ENCODE data around the gene RGS4. TPM values are rescaled to one million over a fixed set of nuclear protein-coding genes. Genes with fewer than 3 reads are reported as not detected.

The RGS4 gene
- total and polyA plus RNA-seq, 2 experiments from 2014 or later, result 6.8 to 16.8 TPM

GRCh38 chr1:163066168-163066567 lies 3.0 kb upstream of the RGS4 start:
- Histone ChIP-seq H3K9me3 (ENCODE audit: low read depth) (no peaks in the 10 kb centered on the region), H3K27ac (no peak overlapping the region), H3K9me2 (replicated peaks; ENCODE audit: insufficient read depth) (no peaks in the 10 kb centered on the region), H3K4me1 (ENCODE audit: insufficient read depth) (no peaks in the 10 kb centered on the region), H3K36me3 (replicated peaks; ENCODE audit: insufficient read depth, low read depth) (no peaks in the 10 kb centered on the region), H4K20me1 (ENCODE audit: insufficient read depth, poor library complexity, severe bottlenecking) (no peaks in the 10 kb centered on the region), H3K4me3 (no peak overlapping the region), H3K4me2 (no peak overlapping the region), H3K79me2 (no peaks in the 10 kb centered on the region), H3K27me3 (peaks cover 24% of the 10 kb centered on the region), H2AFZ (no peak overlapping the region)
- TF ChIP-seq EZH2 (IDR thresholded peaks at IDR 0.05; ENCODE audit: borderline replicate concordance) (no peak), EZH2phosphoT487 (IDR thresholded peaks at IDR 0.05; ENCODE audit: low read depth, severe bottlenecking, unreplicated experiment) (peak; percentile 95)
- DNase-seq (ENCODE audit: low spot score), result no peak
- WGBS (ENCODE audit: low lambda C conversion rate, missing lambda C conversion rate), result 58% methylated on average over 1 of the region's 1 CpG

GRCh38 chr1:163066686-163067085 lies 2.5 kb upstream of the RGS4 start:
- Histone ChIP-seq H3K27ac (no peak overlapping the region), H3K27me3 (peaks cover 27% of the 10 kb centered on the region), H3K36me3 (replicated peaks; ENCODE audit: insufficient read depth, low read depth) (no peaks in the 10 kb centered on the region), H3K9me3 (ENCODE audit: low read depth) (no peaks in the 10 kb centered on the region), H2AFZ (no peak overlapping the region), H3K79me2 (no peaks in the 10 kb centered on the region), H3K4me2 (no peak overlapping the region), H3K4me1 (ENCODE audit: insufficient read depth) (no peaks in the 10 kb centered on the region), H3K9me2 (replicated peaks; ENCODE audit: insufficient read depth) (no peaks in the 10 kb centered on the region), H4K20me1 (ENCODE audit: insufficient read depth, poor library complexity, severe bottlenecking) (no peaks in the 10 kb centered on the region), H3K4me3 (no peak overlapping the region)
- 82% methylated on average over 2 of the region's 2 CpGs for WGBS (ENCODE audit: low lambda C conversion rate, missing lambda C conversion rate)
- DNase-seq (ENCODE audit: low spot score), result no peak
- TF ChIP-seq EZH2phosphoT487 (IDR thresholded peaks at IDR 0.05; ENCODE audit: low read depth, severe bottlenecking, unreplicated experiment) (no peak), EZH2 (IDR thresholded peaks at IDR 0.05; ENCODE audit: borderline replicate concordance) (no peak), CTCF (IDR thresholded peaks at IDR 0.05; ENCODE audit: poor library complexity) (no peak)

- Histone ChIP-seq H3K27me3 (peaks cover 26% of the 10 kb centered on the region), H4K20me1 (ENCODE audit: insufficient read depth, poor library complexity, severe bottlenecking) (no peaks in the 10 kb centered on the region), H2AFZ (peak overlapping the region; percentile 27), H3K9me2 (replicated peaks; ENCODE audit: insufficient read depth) (no peaks in the 10 kb centered on the region), H3K27ac (no peak overlapping the region), H3K4me2 (peak overlapping the region; percentile 64), H3K9me3 (ENCODE audit: low read depth) (no peaks in the 10 kb centered on the region), H3K4me3 (no peak overlapping the region), H3K4me1 (ENCODE audit: insufficient read depth) (no peaks in the 10 kb centered on the region), H3K36me3 (replicated peaks; ENCODE audit: insufficient read depth, low read depth) (no peaks in the 10 kb centered on the region), H3K79me2 (no peaks in the 10 kb centered on the region)
- no peak for DNase-seq (ENCODE audit: low spot score)
- TF ChIP-seq EZH2 (IDR thresholded peaks at IDR 0.05; ENCODE audit: borderline replicate concordance) (no peak), CTCF (IDR thresholded peaks at IDR 0.05; ENCODE audit: poor library complexity) (no peak), EZH2phosphoT487 (IDR thresholded peaks at IDR 0.05; ENCODE audit: low read depth, severe bottlenecking, unreplicated experiment) (no peak)
- 38% methylated on average over 5 of the region's 5 CpGs for WGBS (ENCODE audit: low lambda C conversion rate, missing lambda C conversion rate)
Observed at GRCh38 chr1:163068716-163069115, 445 bp upstream of the RGS4 start.

GRCh38 chr1:163069655-163070277 lies 605 bp downstream of the RGS4 start:
- Histone ChIP-seq H3K27me3 (peaks cover 18% of the 10 kb centered on the region), H3K9me3 (ENCODE audit: low read depth) (no peaks in the 10 kb centered on the region), H4K20me1 (ENCODE audit: insufficient read depth, poor library complexity, severe bottlenecking) (no peaks in the 10 kb centered on the region), H3K79me2 (no peaks in the 10 kb centered on the region), H2AFZ (peak overlapping the region; percentile 7), H3K27ac (no peak overlapping the region), H3K4me1 (ENCODE audit: insufficient read depth) (no peaks in the 10 kb centered on the region), H3K9me2 (replicated peaks; ENCODE audit: insufficient read depth) (no peaks in the 10 kb centered on the region), H3K36me3 (replicated peaks; ENCODE audit: insufficient read depth, low read depth) (no peaks in the 10 kb centered on the region), H3K4me3 (no peak overlapping the region), H3K4me2 (peak overlapping the region; percentile 64)
- TF ChIP-seq EZH2 (IDR thresholded peaks at IDR 0.05; ENCODE audit: borderline replicate concordance), result no peak
- TF ChIP-seq EZH2phosphoT487 (IDR thresholded peaks at IDR 0.05; ENCODE audit: low read depth, severe bottlenecking, unreplicated experiment), result no peak
- TF ChIP-seq CTCF (IDR thresholded peaks at IDR 0.05; ENCODE audit: poor library complexity), result no peak
- WGBS (ENCODE audit: low lambda C conversion rate, missing lambda C conversion rate), result 56% methylated on average over 2 of the region's 2 CpGs
- DNase-seq (ENCODE audit: low spot score), result no peak
